ENCODE results near the gene ALK. TPM values are rescaled to one million over a fixed set of nuclear protein-coding genes. Genes with fewer than 3 reads are reported as not detected.

ALK gene
- polyA plus RNA-seq, 2 of the 4 experiments (the other 2 are of a cell fraction): not detected

DNA sequence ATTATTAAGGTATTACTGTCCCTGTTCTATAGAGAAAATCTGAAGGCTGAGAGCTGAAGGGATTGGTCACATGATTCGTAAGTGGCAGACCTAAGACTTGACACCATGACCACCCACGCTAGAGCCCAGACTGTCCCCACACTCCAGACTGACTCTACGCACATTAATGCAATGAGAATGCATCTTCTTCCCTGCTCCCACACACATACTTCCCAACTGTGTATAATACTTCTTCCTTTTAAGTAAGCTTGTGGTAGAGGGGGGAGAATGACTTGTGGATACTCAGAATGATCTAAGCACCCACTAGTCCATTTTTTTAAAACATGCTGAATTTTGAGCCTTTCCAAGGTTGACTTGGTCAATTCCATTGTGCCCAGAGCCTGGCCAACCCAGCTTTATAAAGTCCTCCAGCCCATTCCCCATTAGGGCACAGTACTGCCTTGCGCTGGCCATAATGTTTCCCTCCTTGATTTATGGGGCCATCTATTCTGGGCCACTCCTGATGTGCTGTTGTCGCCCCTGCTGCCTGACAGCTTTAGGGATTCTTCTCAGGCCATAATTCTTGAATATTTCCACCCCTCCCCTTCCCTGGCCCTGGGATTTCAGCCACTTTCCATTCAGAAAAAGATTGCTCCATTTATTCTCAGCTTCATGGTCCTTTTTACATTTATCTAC, 28.7 kb downstream of the ALK start:
- ChIA-PET CTCF (interaction anchor here (0.5 to 1.3 kb wide), 2 partner anchors 9 to 231 kb away, joined by 3 read pairs; no protein-coding TSS in a partner anchor), POLR2A (no interaction called here)
- FAIRE-seq (no peak), ATAC-seq (no peak), DNase-seq (ENCODE audit: low read depth in 1 of 2, low spot score in 1 of 2) (no peak)
- WGBS (ENCODE audit: missing lambda C conversion rate): 11% methylated on average over 5 of the region's 5 CpGs
- TF ChIP-seq TP53 (CRISPR knock-in tag; IDR thresholded peaks at IDR 0.05) (no peak), HOXB13 (CRISPR knock-in tag; IDR thresholded peaks at IDR 0.05; ENCODE audit: low read depth) (no peak), MYC (IDR thresholded peaks at IDR 0.05; ENCODE audit: borderline replicate concordance, low read length) (no peak), MAZ (IDR thresholded peaks at IDR 0.05; ENCODE audit: borderline replicate concordance, low read depth, low read length) (no peak), MAFK (IDR thresholded peaks at IDR 0.05; ENCODE audit: partially characterized antibody) (no peak), RNF2 (IDR thresholded peaks at IDR 0.05; ENCODE audit: borderline replicate concordance, low read depth) (no peak), CBX2 (IDR thresholded peaks at IDR 0.05; ENCODE audit: borderline replicate concordance, low read depth) (no peak), FOSB (CRISPR knock-in tag; IDR thresholded peaks at IDR 0.05) (no peak), NR3C1 (IDR thresholded peaks at IDR 0.05) (no peak), SREBF2 (IDR thresholded peaks at IDR 0.05) (no peak)
- no peaks in the 10 kb centered on the region for H3K9me3 ChIP-seq
- H3K4me3 ChIP-seq: no peak overlapping the region
- no peak overlapping the region for H3K27ac ChIP-seq
- H3K4me2 ChIP-seq: no peak overlapping the region
- H3K4me1 ChIP-seq: no peaks in the 10 kb centered on the region

DNA sequence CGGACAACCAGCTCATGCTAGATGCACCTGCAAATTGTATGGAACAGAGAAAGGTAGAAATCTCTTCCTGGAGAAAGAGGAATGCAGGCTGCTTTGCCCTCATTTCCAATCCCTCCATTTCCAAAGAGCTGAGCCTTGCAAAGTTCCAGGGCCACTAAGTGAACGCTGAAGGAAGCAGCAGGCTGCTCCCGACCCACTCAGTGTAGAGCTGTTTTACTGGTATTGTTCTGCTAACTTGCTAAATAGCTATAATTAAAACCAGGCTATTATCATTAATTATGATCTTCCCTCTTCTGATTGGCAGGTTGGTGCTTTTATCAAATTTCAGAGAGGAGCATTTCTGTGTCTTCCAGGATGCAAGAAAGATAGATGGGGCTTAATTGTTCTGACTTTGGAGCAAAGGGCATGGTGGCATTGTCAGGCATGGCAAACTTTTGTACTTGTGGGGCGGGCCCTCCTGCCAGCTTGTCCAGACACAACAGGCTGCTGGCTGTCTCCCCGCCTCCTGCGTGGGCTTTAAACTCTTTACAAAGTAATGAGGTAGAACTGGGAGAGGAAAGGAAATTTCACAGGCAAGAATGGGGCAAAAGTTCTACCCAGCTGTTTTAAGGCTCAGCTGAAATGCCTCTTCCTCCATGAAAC, 40.2 kb downstream of the ALK start:
- DNase-seq (ENCODE audit: low read depth in 1 of 2, low spot score in 1 of 2): no peak
- Histone ChIP-seq H3K4me2 (no peak overlapping the region), H3K4me3 (no peak overlapping the region), H3K27ac (no peak overlapping the region), H3K4me1 (peaks cover 6% of the 10 kb centered on the region; the same call in 2 of the 3 replicates), H3K9me3 (no peaks in the 10 kb centered on the region)
- ChIA-PET CTCF (interaction anchor here (1.0 to 1.3 kb wide), 4 partner anchors 14 to 97 kb away, joined by 3 to 4 read pairs (median 4); no protein-coding TSS in a partner anchor), POLR2A (no interaction called here)
- no peak for FAIRE-seq
- ATAC-seq: no peak
- 29% methylated on average over 6 of the region's 6 CpGs for WGBS (ENCODE audit: missing lambda C conversion rate)
- TF ChIP-seq ESRRA (IDR thresholded peaks at IDR 0.05; ENCODE audit: borderline replicate concordance, low read length) (no peak), RARB (CRISPR knock-in tag; IDR thresholded peaks at IDR 0.05) (no peak), JUNB (IDR thresholded peaks at IDR 0.05) (no peak), NFE2L2 (conservative IDR thresholded peaks at IDR 0.05; ENCODE audit: low read length) (no peak), KDM5A (IDR thresholded peaks at IDR 0.05) (no peak)
- TF ChIP-seq, protein P1, sequence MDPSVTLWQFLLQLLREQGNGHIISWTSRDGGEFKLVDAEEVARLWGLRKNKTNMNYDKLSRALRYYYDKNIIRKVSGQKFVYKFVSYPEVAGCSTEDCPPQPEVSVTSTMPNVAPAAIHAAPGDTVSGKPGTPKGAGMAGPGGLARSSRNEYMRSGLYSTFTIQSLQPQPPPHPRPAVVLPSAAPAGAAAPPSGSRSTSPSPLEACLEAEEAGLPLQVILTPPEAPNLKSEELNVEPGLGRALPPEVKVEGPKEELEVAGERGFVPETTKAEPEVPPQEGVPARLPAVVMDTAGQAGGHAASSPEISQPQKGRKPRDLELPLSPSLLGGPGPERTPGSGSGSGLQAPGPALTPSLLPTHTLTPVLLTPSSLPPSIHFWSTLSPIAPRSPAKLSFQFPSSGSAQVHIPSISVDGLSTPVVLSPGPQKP (IDR thresholded peaks at IDR 0.05; ENCODE audit: low read depth, low read length): no peak

DNA sequence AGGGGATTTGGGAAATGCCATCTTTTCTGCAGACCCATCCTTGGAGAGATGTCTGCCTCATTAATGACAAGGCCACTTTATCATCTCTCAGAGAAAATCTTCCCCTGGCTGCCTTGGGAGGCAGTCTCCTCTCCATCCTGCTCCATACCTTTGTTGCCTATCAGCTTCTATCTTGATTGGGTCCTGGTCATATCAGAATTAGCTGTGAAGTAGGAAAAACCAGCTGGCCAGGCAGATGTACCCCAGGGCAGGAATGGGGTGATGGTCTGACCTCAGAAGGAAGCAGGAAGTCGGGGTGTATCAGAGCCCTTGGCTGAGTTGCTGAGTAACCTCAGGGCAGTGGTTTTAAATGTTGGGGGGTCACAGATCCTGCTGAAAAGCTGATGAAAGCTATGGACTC, 41.3 kb downstream of the ALK start:
- H3K4me1 ChIP-seq: peaks cover 6% of the 10 kb centered on the region; the same call in 2 of the 3 replicates
- CTCF ChIA-PET: interaction anchor here (1.3 kb wide), 2 partner anchors 43 to 95 kb away, joined by 4 read pairs; no protein-coding TSS in a partner anchor
- no peak for DNase-seq (ENCODE audit: low read depth in 1 of 2, low spot score in 1 of 2)
- no peak overlapping the region for H3K4me2 ChIP-seq
- POLR2A ChIA-PET: interaction anchor here (0.6 kb wide), 1 partner anchor 878 kb away, joined by 3 read pairs; no protein-coding TSS in a partner anchor
- TF ChIP-seq PHF8 (IDR thresholded peaks at IDR 0.05; ENCODE audit: borderline replicate concordance, low read depth): no peak
- no peak for TF ChIP-seq SREBF2 (IDR thresholded peaks at IDR 0.05)
- no peak for TF ChIP-seq GATA3 (IDR thresholded peaks at IDR 0.05; ENCODE audit: borderline replicate concordance)
- TF ChIP-seq ZFP36 (IDR thresholded peaks at IDR 0.05; ENCODE audit: borderline replicate concordance, partially characterized antibody): no peak
- no peak for TF ChIP-seq MYC (IDR thresholded peaks at IDR 0.05; ENCODE audit: borderline replicate concordance, low read length)
- TF ChIP-seq FOSL2 (IDR thresholded peaks at IDR 0.05): no peak
- no peak for TF ChIP-seq FOSL2 (CRISPR knock-in tag; IDR thresholded peaks at IDR 0.05)
- TF ChIP-seq HDAC2 (IDR thresholded peaks at IDR 0.05): no peak
- no peak for TF ChIP-seq CBX8 (IDR thresholded peaks at IDR 0.05)
- TF ChIP-seq POLR2A (IDR thresholded peaks at IDR 0.05; ENCODE audit: low read length): no peak
- TF ChIP-seq RARB (CRISPR knock-in tag; IDR thresholded peaks at IDR 0.05): no peak
- no peak for TF ChIP-seq KDM5A (IDR thresholded peaks at IDR 0.05)
- no peak for TF ChIP-seq SMC3 (IDR thresholded peaks at IDR 0.05)
- TF ChIP-seq ESRRA (IDR thresholded peaks at IDR 0.05; ENCODE audit: borderline replicate concordance, low read length): no peak
- no peak for TF ChIP-seq JUN (IDR thresholded peaks at IDR 0.05)
- no peak for TF ChIP-seq NR3C1 (IDR thresholded peaks at IDR 0.05)
- TF ChIP-seq, protein P2, sequence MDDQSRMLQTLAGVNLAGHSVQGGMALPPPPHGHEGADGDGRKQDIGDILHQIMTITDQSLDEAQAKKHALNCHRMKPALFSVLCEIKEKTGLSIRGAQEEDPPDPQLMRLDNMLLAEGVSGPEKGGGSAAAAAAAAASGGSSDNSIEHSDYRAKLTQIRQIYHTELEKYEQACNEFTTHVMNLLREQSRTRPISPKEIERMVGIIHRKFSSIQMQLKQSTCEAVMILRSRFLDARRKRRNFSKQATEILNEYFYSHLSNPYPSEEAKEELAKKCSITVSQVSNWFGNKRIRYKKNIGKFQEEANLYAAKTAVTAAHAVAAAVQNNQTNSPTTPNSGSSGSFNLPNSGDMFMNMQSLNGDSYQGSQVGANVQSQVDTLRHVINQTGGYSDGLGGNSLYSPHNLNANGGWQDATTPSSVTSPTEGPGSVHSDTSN (IDR thresholded peaks at IDR 0.05): no peak
- H3K9me3 ChIP-seq: no peaks in the 10 kb centered on the region
- no peak overlapping the region for H3K27ac ChIP-seq
- WGBS (ENCODE audit: missing lambda C conversion rate): 0% methylated on average over 1 of the region's 1 CpG
- FAIRE-seq: no peak
- no peak for ATAC-seq
- H3K4me3 ChIP-seq: no peak overlapping the region

Data from A549 (cell line).